DND-41 (cell line): ENCODE measurements around the gene NLRX1.

Source experiments
- CTCF ChIP-seq: IDR thresholded peaks from 2 replicates; pipeline ENCODE4 v1.5.1; 2012; ENCODE audit warnings: borderline replicate concordance, low read length, moderate library complexity, mild to moderate bottlenecking; ENCODE audit not compliant: poor library complexity, severe bottlenecking; ENCODE audit errors: extremely low read depth
- EZH2 ChIP-seq: IDR thresholded peaks from 3 replicates; pipeline ENCODE4 v1.6.1; 2012; ENCODE audit warnings: borderline replicate concordance, low read depth, mild to moderate bottlenecking, moderate library complexity, low read length, inconsistent platforms; ENCODE audit not compliant: severe bottlenecking

- TF ChIP-seq EZH2 (no peak), CTCF (no peak)
Measured at GRCh38 chr11:119187123-119187892, 18.8 kb downstream of the NLRX1 start.
